ENCODE data around the gene SSBP3.

SSBP3 gene

DNA sequence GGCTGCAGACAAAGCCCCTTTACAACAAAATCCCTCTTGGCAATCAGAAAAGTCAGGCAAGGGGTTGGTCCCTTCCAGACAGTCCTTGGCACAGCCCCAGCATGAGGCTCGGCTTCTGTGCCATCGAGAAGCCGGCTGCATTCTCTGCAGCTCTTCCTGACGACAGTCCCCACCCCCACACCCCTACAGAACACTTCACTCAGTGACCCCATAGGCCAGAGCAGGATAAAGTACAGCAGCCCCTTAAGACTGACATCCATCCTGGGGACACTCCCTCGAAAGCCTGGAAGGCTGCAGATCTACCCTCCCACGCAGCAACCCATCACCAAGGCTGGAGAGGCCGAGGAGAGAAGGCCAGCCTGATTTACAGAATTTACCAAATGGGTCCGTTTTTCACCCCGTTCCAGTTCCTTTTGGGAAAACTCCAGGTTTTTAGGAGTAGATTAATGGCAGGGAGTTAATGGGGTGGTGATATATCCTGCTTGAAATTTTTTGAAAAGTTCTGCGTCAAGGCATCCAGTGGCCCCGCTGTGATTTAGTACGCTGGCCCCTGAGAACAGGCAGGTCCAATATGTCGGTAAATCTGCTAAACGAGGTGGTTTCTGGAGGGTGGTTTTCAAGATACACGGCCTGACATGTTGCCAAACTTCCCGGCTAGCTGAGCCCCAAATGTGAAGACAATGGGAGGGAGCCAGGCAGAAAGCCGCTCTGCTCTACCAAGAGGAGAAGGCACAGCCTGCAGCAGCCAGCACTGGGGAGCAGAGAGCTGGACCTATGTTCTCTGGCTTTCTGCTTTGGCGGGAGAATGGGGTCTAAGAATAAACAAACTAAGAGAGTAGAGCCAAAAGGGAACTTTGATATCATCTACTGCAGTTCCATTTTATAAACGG is 81.7 kb downstream of the SSBP3 start:
- no peak for DNase-seq (ENCODE audit: low read depth, low spot score)
- no peak overlapping the region for H3K4me3 ChIP-seq (ENCODE audit: low read length)

DNA sequence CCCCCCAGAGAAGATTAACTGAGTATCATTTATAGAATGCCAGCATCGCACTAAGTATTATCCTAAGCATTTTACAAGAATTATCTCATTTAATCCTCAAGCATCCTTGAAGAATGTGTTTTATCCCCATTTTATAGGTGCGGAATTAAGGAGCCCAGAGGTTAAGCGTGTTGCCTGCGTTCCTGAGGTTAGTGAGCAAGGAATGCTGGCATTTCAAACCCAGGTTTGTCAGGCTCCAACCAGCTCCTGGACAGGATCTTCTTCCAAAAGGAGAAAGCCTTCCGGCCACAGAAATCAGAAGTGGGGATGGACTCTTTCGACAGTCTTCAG is 82.3 kb downstream of the SSBP3 start:
- no peak overlapping the region for H3K4me3 ChIP-seq (ENCODE audit: low read length)
- no peak for DNase-seq (ENCODE audit: low read depth, low spot score)

DNA sequence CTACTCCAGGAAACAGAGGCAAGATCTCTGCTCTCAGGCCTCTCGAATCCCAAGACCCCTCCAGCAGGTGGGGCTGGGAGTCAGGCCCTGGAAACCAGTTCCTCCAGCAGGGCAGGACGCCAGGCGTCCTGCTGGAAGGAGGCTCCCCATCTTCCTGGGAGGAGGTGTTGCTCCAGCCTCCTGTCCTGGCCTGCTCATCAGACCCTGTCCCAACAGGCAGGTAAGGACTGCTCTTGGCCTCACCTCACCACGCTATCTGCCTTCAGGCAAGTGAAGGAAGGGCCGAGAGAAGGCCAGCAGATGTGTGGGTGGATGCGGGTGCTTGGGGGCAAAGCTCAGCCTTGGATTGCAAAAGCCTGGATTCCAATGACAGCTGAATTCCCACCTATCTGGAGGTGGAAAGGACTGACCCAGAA is 82.9 kb downstream of the SSBP3 start:
- no peak for DNase-seq (ENCODE audit: low read depth, low spot score)
- no peak overlapping the region for H3K4me3 ChIP-seq (ENCODE audit: low read length)

DNA sequence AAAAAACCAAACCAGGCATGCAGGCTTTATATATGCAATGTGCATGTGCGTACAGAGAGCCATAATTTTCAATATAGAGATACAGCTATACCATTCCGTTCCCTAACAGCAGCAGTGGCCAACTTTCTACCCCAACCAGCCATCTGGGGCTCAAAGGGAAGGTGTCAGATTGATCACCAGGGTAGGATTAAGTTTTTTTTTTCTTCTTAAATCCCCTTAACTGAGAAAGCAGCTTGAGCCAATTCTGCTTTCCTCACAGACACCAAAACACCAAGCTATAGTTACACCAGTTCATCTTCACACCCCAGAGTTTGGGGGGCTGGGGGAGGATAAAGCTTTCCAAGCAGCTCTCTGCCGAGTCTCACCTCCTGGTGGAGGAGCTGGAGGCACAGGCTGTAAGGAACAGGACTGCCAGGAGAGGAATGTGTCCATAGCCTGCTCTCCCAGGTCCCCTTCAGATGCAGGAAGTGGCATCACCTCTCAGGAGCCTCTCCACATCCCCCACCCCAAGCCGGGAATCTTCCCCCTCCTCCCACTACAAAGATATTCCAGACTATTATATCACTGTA is 87.9 kb downstream of the SSBP3 start:
- DNase-seq (ENCODE audit: low read depth, low spot score) = no peak
- no peak overlapping the region for H3K4me3 ChIP-seq (ENCODE audit: low read length)

DNA sequence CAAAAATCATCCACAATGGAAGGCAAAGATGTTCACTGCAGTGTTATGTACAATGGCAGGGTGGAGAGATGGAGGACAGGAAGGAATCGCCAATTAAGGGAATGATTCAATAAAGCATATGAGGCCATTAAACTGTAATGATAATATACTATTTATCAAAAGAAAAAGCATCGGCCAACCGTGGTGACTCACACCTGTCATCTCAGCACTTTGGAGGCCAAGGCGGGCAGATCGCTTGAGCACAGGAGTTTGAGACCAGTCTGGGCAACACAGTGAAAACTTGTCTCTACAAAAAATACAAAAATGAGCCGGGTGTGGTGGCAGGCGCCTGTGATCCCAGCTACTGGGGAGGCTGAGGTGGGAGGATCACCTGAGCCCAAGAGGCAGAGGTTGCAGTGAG is 89.1 kb downstream of the SSBP3 start:
- H3K4me3 ChIP-seq (ENCODE audit: low read length) = no peak overlapping the region
- DNase-seq (ENCODE audit: low read depth, low spot score) = no peak

DNA sequence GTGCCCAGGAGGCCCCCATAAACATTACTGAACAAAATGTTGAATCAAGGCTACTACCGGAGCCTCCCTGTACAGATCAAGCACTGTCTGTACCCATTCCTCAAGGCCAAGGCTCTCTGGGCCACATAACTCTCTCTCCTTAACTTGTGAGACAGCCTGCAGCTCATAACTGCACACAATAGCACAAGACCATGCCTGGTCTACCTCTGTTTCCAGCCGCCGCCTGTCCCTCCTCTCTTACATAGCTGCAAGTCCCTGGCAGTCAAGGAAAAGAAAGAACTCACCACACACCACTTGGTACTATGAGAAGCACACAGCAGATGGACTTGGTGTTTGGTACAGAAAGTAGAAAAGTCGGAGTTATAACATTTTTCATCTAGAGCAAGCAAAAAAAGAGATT is 91.1 kb downstream of the SSBP3 start:
- DNase-seq (ENCODE audit: low read depth, low spot score) = no peak
- H3K4me3 ChIP-seq (ENCODE audit: low read length) = no peak overlapping the region

DNA sequence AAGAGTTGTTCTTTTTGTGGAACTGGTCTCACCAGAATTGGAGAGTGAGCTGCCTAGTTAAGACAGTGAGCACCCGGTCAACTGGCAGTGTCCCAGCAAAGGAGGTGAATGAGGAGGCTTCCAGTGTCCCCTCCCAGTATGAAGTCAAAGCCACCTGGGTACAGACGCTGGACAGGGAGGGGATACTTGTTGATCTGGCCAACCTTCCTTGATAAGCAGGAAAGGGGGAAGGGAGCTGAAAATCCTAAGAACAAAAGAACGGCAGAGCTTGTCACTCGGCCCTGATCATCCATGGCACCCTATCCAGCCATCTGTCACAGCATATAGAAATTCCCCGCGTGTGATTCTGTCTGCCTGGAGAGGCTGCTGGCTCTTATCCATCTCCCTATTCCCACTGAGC is 91.5 kb downstream of the SSBP3 start:
- DNase-seq (ENCODE audit: low read depth, low spot score) = no peak
- H3K4me3 ChIP-seq (ENCODE audit: low read length) = no peak overlapping the region

DNA sequence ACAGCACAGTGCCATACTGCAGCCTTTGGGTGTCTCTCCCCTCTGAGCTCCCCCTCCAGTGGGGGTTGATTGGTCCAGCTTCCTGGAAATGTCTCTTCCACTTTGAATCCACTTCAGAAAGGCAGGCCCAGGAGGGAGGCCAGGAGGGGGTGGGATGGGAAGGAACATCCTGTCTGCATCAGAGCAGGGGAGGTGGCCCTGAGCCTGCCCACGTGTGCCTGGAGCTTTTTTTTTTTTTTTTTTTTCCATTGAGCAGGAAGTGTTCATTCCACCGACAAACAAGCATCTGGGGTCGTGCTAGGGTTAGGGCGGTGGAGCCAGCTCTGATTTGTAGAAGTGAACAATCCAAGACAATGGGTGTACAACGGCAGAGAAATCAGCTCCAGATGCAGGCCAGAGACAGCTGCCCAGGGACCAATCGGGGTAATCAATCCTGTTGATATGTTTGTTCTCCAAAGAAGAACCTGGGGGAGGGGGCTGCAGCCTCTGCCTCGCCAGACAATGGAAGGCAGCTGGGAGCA is 93.3 kb downstream of the SSBP3 start:
- H3K4me3 ChIP-seq (ENCODE audit: low read length) = no peak overlapping the region
- peak; percentile 60 for DNase-seq (ENCODE audit: low read depth, low spot score)

DNA sequence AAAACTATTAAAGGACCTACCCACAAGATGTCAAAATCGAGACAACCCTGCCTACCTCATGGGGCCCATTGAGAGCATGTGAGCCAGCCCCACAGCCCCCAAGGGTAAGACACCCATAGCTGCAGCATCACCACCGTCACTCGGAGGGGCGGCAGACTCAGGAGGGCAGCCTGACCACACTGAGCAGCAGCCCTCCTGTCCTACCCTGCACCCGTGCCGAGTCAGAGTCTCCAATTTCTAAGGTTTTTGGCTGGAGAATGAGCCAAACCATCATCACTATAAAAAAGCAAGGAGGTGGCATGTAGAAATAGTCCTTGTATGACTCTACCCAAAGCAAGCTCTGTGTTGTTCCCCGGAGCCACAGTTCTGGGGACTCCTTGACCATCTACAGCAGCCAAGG is 94.7 kb downstream of the SSBP3 start:
- no peak for DNase-seq (ENCODE audit: low read depth, low spot score)
- no peak overlapping the region for H3K4me3 ChIP-seq (ENCODE audit: low read length)

DNA sequence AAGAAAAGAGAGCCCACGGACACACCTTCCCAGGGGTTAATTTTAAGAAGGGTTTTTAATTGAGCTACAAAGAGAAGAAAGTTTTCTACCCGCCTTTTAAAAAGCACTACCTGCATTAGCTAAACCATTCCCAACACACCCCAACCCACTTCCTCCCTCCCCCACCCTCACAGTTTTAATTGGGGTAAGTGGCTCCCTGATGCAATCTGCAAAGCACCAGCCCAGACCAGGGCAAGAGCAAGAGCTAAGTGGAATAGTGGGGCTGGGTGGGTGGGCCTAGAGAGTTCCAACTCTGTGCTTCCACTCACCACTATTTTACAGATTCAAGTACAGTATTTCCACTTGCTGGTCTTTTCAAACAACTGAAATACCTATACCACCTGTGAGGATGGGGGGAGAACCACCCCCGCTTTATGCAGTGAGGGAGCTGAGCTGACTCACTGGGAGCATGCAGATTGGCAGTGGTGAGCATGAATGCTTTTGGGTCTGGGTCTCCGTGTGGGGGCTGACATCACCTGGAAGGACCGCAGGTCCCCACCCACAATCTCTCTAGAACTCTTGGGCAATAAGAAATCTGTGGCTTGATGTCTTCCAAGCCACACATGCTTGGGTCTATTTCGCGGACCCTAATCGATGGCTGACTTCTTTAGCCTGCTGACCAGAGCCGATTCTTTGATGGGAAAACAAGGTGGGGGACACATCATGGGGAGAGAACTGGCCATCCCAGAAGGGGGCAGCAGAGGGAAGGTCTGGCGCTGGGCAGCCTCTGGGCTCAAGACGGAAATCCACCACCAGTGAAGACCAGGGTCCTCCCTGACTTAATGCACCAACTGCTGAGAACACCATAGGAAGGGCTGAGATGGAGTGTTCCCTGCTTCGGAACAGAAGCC is 95.5 kb downstream of the SSBP3 start:
- peak; percentile 67 for DNase-seq (ENCODE audit: low read depth, low spot score)
- H3K4me3 ChIP-seq (ENCODE audit: low read length) = no peak overlapping the region

DNA sequence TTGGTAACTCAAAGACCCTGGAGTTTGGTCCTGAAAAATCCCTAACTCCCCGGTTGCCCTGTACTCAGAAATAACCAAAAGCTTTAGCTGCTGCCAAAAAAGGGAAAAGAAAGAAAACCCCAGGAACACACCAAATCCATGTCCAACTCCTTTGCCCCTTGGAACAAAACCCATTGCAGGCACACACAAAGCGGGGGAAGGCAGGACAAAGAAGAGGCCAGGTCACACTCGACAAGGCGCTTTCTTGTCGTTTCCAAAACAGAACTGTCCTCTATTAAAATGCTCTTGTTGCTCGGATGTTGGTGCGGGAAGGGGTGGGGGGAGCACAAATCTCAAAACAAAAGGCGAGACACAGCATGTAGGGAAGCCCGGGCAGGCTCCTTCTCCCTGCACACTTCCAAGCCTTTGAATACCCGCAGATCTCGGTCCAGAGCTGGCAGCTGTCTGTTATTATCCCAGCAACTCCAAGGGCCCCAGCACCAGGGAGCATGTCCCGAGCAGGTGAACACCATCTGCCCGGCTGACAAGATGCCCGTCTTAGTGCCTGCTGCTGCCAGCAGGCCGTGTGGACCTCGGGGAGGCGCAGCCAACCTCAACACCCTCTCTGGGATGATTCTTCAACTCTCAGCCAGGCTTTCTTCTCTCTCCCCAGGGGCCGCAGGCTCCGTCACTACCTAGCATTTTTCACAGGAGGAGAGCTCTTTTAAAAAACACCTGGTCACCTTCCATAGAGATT is 96.4 kb downstream of the SSBP3 start:
- DNase-seq (ENCODE audit: low read depth, low spot score) = no peak
- no peak overlapping the region for H3K4me3 ChIP-seq (ENCODE audit: low read length)

DNA sequence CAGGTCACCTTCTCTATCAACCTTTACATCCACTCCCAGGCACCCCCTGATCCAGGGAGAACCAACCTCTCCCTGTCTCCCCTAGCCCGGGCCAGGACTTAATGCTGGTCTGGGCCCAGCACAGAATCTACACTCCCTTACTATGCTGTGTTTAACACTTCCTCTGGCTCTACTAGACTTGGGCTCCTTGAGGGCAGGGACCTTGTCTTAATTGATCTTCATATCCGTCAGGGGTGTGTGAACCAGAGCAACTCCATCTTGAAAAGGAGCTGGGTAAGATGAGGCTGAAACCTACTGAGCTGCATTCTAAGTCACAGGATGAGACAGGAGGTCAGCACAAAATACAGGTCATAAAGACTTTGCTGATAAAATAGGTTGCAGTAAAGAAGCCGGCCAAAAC is 98.9 kb downstream of the SSBP3 start:
- DNase-seq (ENCODE audit: low read depth, low spot score) = no peak
- no peak overlapping the region for H3K4me3 ChIP-seq (ENCODE audit: low read length)

DNA sequence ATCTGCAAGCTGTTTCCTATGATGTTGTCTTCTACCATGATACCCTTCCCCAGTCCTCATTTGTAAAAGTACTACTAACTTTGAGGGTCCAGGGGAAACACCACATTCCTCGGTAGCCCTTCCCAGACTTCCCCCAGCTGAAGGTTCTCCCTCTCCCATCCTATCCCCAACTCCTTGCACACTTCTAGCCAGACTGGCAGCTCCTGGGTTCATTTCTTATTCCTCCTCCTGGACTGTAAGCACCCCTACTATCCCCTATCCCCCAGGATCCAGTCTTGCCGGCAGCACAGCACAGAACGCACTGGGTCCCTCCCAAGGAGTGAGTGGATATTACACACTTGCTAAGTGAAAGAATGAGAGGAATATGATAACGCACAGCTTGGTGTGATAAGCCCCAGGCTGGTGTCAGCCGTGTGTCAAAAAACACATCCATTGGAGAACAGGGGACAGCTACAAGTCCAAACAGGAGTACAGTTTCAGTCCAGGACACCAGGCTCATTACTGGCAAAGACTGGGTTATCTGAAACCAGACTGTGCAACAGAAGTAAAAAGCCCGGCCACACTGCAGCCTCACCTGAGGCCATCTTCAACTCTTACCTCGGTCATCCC is 100.2 kb downstream of the SSBP3 start:
- no peak for DNase-seq (ENCODE audit: low read depth, low spot score)

DNA sequence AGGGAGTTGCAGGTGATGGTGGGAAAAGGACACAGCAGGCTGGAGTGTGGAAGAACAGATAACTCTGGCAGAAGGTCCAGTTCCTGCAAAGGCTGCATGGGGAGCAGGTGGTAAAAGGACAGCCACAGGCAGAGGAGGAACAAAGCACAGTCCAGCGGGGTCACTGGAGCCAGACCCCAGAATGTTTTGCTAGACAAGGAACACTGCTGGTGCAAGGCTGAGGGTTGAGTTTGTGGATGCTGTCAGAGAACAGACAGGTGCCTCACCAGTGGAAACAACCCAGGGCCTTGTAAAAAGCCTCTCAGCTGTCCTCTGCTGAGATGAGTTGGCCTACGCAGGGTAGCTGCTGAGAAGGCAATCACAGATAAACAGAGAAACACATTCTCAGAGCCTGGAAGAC is 101.7 kb downstream of the SSBP3 start:
- DNase-seq (ENCODE audit: low read depth, low spot score) = no peak
- no peak overlapping the region for H3K4me3 ChIP-seq (ENCODE audit: low read length)

More for the DNA sequence above, 100.2 kb downstream of the SSBP3 start:
- no peak overlapping the region for H3K4me3 ChIP-seq (ENCODE audit: low read length)

DNA sequence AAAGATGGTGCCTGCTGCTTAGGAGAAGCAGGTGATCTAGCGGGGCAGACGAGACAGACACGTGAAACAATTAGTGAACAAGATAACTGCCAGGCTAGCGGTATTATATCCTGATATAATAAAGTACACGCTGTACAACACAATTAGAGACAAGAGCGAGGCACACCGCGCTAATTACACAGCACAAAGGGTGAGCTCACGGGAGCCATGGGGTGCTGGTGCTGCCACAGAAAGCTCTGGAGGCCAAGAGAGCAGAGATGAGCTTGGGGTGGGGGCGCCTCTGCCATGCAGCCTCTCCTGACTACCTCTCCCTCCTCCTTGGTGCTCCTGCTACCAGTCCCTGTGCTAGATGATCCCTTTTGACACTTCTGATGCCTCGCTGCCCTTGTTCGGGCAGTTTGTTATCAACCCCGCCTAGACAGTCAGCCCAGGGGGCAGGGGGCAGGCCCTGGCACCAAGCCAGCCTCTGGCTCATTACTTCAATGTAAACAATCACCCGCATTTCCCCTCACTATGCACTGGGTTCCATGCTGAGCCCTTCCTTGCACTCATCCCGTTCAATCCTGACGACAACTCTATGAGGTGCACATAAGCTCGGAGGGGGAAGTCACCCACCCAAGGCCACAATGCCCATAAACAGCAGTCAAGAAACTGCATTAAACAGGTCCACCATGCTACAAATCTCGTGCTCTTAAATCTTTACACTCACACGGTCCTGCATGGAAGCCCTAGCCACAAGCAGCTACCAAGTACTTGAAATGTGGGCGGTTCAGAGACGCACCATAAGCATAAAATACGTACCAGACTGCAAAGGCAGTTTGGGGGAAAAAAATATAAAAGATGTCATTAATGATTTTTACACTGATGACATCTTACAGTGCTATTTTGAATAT is 103.0 kb downstream of the SSBP3 start:
- DNase-seq (ENCODE audit: low read depth, low spot score) = no peak
- no peak overlapping the region for H3K4me3 ChIP-seq (ENCODE audit: low read length)

DNA sequence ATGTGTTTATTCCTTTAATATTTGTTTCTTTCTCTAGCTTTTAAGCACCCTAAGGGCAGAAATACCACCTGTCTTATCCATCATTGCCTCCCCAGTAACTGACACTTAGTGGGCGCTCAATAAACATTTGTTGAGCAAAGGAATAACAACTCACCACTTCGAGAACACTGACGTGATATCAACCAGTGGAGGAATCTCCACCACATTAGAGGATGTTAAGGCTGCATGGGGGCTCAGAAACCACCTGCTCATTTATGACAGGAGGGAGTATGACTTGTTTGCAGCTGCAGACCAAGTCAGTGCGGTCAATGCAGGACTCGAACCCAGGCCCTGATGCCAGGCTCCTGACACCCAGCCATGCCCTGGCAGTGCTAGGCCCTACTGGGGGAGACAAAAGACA is 103.6 kb downstream of the SSBP3 start:
- no peak for DNase-seq (ENCODE audit: low read depth, low spot score)
- no peak overlapping the region for H3K4me3 ChIP-seq (ENCODE audit: low read length)

DNA sequence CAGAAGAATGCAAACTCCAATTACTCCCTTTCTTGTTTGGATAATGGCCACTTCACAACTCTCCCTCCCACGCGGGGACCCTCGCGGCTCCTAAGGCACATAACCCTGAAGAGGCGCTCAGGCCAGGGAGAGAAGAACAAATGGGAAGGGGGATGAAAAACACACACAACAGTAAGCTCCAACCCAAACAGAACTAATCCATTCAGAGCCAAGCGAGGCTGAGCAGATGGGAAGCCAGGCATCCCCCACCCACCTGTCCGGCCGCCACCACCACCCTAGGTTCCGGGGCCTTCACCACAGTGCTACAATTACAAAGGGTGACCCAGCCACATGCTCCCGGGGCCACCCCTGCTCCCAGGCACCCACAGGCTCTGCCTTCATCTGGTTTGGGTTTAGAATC is 104.7 kb downstream of the SSBP3 start:
- no peak overlapping the region for H3K4me3 ChIP-seq (ENCODE audit: low read length)
- no peak for DNase-seq (ENCODE audit: low read depth, low spot score)

DNA sequence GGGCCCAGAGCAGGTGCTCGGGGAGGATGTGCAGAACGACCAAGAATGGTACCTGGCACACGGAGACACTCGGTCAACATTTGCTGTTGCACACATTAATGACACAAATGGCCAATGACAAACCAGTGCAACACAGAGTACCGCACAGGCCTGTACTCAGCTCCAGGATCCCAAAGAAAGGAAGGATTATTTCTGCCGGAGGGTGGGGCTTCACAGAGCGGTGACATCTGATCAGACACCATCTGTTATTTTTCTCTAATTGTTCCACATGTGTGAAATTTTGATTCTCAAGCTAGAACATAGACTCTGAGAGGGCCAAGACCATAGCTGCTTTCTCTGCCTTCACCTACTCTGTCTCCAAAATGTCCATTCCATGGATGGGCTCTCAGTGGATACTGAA is 105.8 kb downstream of the SSBP3 start:
- DNase-seq (ENCODE audit: low read depth, low spot score) = no peak

More for the DNA sequence above, 105.8 kb downstream of the SSBP3 start:
- H3K4me3 ChIP-seq (ENCODE audit: low read length) = no peak overlapping the region

Data from Jurkat, Clone E6-1 (cell line).